Heart left ventricle (tissue), 13 donors: ENCODE results near the gene VMAC.

Experiments
- CTCF ChIP-seq, 12 donors: fragments of 200-600 bp; sonication (generic) in 4 of 12; IDR thresholded peaks; one replicate each; pipeline versions ENCODE4 v1.5.0 to v1.8.0; 2018 to 2022; ENCODE audit warnings: antibody characterized with exemption in 12 of 12, mild to moderate bottlenecking in 5 of 12
- POLR2A ChIP-seq, 2 donors: fragments of 450-650 bp; IDR thresholded peaks; one replicate each; pipeline ENCODE4 v1.6.1; 2017; ENCODE audit warnings: antibody characterized with exemption in 2 of 2, mild to moderate bottlenecking in 2 of 2, moderate library complexity in 2 of 2
- donor health status: ischemic (EF 13 %, LVEDD 7.1; RV severe dilation, severe dysfunction).
- donor health status: DM: no; HTN: yes; CAD: no.
- donor health status: DM: no; HTN: no; CAD: no.
- donor health status: ischemic (EF 25% LVEDD 6.9; RV normal size, moderate dysfunction).
- donor health status: ischemic (EF 25% LVEDD 5.7; RV mildly dilated, moderate dysfunction).
- donor health status: ischemic (EF 35%, LVEDD 5.7; RV mildly dilated, moderate dysfunction).
- donor health status: nonischemic (EF 11% LVEDD 7.7; RV severe dilation, severe dysfunction).
- donor health status: DM: yes; HTN: yes; CAD: no.
- donor health status: PGD.
- donor health status: ischemic (EF 29% LVEDD 5.4; RV normal size, mild dysfunction).
- donor health status: nonischemic (EF 23%, LVEDD 6.1; RV moderate dilation, normal function).

- TF ChIP-seq CTCF (IDR thresholded peaks at IDR 0.05) (no peak), POLR2A (IDR thresholded peaks at IDR 0.05) (no peak)
Measured at GRCh38 chr19:5958851-5959122, 54.1 kb downstream of the VMAC start.
